Lung (tissue), 12 donors: ENCODE data around the gene ST3GAL3. TPM values are rescaled to one million over a fixed set of nuclear protein-coding genes. Genes with fewer than 3 reads are reported as not detected.

Experiments used
- ATAC-seq: fragments of 200-7000 bp; cut with Tn5 transposase; one replicate; pipeline ENCODE4 v1.9.1; 2020; ENCODE audit warnings: moderate number of reproducible peaks; ENCODE audit not compliant: insufficient read depth, low FRiP score
- DNase-seq, 3 donors: peaks; one replicate each; pipeline ENCODE4 v3.0.0-alpha.2; 2013 to 2017
- H3K27ac ChIP-seq, 2 donors: one replicate each; pipeline ENCODE4 v1.5.1; 2013; ENCODE audit warnings: mild to moderate bottlenecking in 2 of 2, moderate library complexity in 2 of 2, control low read depth in 1 of 2, inconsistent platforms in 1 of 2, low read depth in 1 of 2, low read length in 1 of 2
- H3K27me3 ChIP-seq, 3 donors: one replicate each; pipeline ENCODE4 v1.5.1; 2013; ENCODE audit warnings: low read length in 2 of 3; ENCODE audit not compliant: control insufficient read depth in 3 of 3, insufficient read depth in 3 of 3
- H3K36me3 ChIP-seq, 4 donors: one replicate each; pipeline ENCODE4 v1.5.1; 2013; ENCODE audit warnings: low read length in 4 of 4, mild to moderate bottlenecking in 1 of 4, moderate library complexity in 1 of 4; ENCODE audit not compliant: control insufficient read depth in 4 of 4, insufficient read depth in 4 of 4
- H3K4me1 ChIP-seq, 5 donors: one replicate each; pipeline ENCODE4 v1.5.1; 2013; ENCODE audit warnings: low read length in 5 of 5, mild to moderate bottlenecking in 2 of 5, moderate library complexity in 1 of 5; ENCODE audit not compliant: control insufficient read depth in 5 of 5, insufficient read depth in 5 of 5
- H3K4me3 ChIP-seq: one replicate; pipeline ENCODE4 v1.5.1; 2013; ENCODE audit warnings: mild to moderate bottlenecking, control low read depth, moderate library complexity
- H3K9ac ChIP-seq, 2 donors: one replicate each; pipeline ENCODE4 v1.5.1; 2013; ENCODE audit warnings: low read length in 2 of 2, control low read depth in 1 of 2; ENCODE audit not compliant: insufficient read depth in 1 of 2
- H3K9me3 ChIP-seq, 4 donors: one replicate each; pipeline ENCODE4 v1.5.1; 2013; ENCODE audit warnings: low read length in 3 of 4, mild to moderate bottlenecking in 1 of 4, moderate library complexity in 1 of 4; ENCODE audit not compliant: control insufficient read depth in 4 of 4, insufficient read depth in 3 of 4
- CTCF ChIP-seq: IDR thresholded peaks from 2 replicates; pipeline ENCODE4 v1.5.1; 2012; ENCODE audit warnings: mild to moderate bottlenecking; ENCODE audit errors: control extremely low read depth, extremely low read depth
- WGBS, 2 donors: extraction: QIAGEN DNeasy Blood & Tissue Kit; methylation state at CpG; one replicate each; pipeline ENCODE4 v1.1.7; 2013; 5-methylcytosine and 5-hydroxymethylcytosine counted together
- polyA plus RNA-seq, 2 donors: library from polyadenylated mRNA; stranded (reverse); fragments of 200-250 nt; gene quantifications; one replicate each; pipeline ENCODE4 v1.2.1, GENCODE V29; 2013
- total RNA-seq, 2 donors: library from RNA; depleted of rRNA in 1 of 2; stranded (reverse); fragments of >200 nt in 1 of 2; gene quantifications; one replicate each; pipeline ENCODE4 v1.2.1, GENCODE V29; 2014 to 2021
- donor health status: control.
- donor health status: control.
- donor health status: Bipolar disorder and iron deficiency.
- donor health status: healthy.
- donor health status: DM: yes; HTN: yes; CAD: no.

The ST3GAL3 gene
- total and polyA plus RNA-seq, 4 donors = 8.4 to 28.0 (median 17.1) TPM

GRCh38 chr1:43664369-43664768 is 43.0 kb upstream of the ST3GAL3 start:
- no peaks in the 10 kb centered on the region for H3K9me3 ChIP-seq
- no peak overlapping the region for H3K4me3 ChIP-seq
- DNase-seq = no peak
- no peak overlapping the region for H3K27ac ChIP-seq
- WGBS, 2 donors = 90 to 93% methylated on average over 4 of the region's 4 CpGs
- no peak for ATAC-seq
- TF ChIP-seq CTCF = no peak
- peaks cover 0 to 1% (median 0%) of the 10 kb centered on the region in 5 donors for H3K4me1 ChIP-seq
- no peaks in the 10 kb centered on the region for H3K27me3 ChIP-seq
- H3K9ac ChIP-seq = no peak overlapping the region
- H3K36me3 ChIP-seq = peaks cover 55 to 77% (median 65%) of the 10 kb centered on the region in 4 donors

- H3K4me1 ChIP-seq = peaks cover 0 to 1% (median 0%) of the 10 kb centered on the region in 5 donors
- TF ChIP-seq CTCF = no peak
- no peaks in the 10 kb centered on the region for H3K9me3 ChIP-seq
- H3K9ac ChIP-seq = no peak overlapping the region
- no peak overlapping the region for H3K27ac ChIP-seq
- H3K4me3 ChIP-seq = no peak overlapping the region
- peaks cover 55 to 82% (median 70%) of the 10 kb centered on the region in 4 donors for H3K36me3 ChIP-seq
- DNase-seq (no peak), ATAC-seq (no peak)
- no peaks in the 10 kb centered on the region for H3K27me3 ChIP-seq
These were observed 40.7 kb upstream of the ST3GAL3 start for GRCh38 chr1:43666608-43667007.

- Histone ChIP-seq H3K27me3 (no peaks in the 10 kb centered on the region), H3K36me3 (peaks cover 45 to 78% (median 69%) of the 10 kb centered on the region in 4 donors), H3K27ac (no peak overlapping the region), H3K9me3 (no peaks in the 10 kb centered on the region), H3K9ac (no peak overlapping the region), H3K4me1 (no peaks in the 10 kb centered on the region), H3K4me3 (no peak overlapping the region)
- no peak for TF ChIP-seq CTCF
- ATAC-seq (no peak), DNase-seq (no peak)
- 94 to 95% methylated on average over 7 of the region's 7 CpGs for WGBS, 2 donors
These were observed 38.4 kb upstream of the ST3GAL3 start for GRCh38 chr1:43668956-43669355.

- H3K9me3 ChIP-seq = no peaks in the 10 kb centered on the region
- H3K4me1 ChIP-seq = no peaks in the 10 kb centered on the region
- WGBS, 2 donors = 94 to 97% methylated on average over 5 of the region's 5 CpGs
- TF ChIP-seq CTCF = no peak
- H3K27me3 ChIP-seq = no peaks in the 10 kb centered on the region
- no peak for ATAC-seq
- H3K27ac ChIP-seq = no peak overlapping the region
- peaks cover 39 to 74% (median 68%) of the 10 kb centered on the region in 4 donors for H3K36me3 ChIP-seq
- no peak overlapping the region for H3K9ac ChIP-seq
- no peak for DNase-seq
- H3K4me3 ChIP-seq = no peak overlapping the region
These were observed 37.5 kb upstream of the ST3GAL3 start for GRCh38 chr1:43669878-43670277.
